ENCODE data around the gene KCTD12. TPM values are rescaled to one million over a fixed set of nuclear protein-coding genes. Genes with fewer than 3 reads are reported as not detected.

KCTD12 gene
- total and polyA plus RNA-seq, 2 donors (not counting 1 experiment from before 2014, with no cell fraction given) = 9.9 to 35.3 TPM

GRCh38 chr13:76854894-76855293, 31.3 kb downstream of the KCTD12 start:
- DNase-seq (ENCODE audit: low read depth in 2 of 2) = peak; percentile 9 to 36
- TF ChIP-seq EZH2 (IDR thresholded peaks at IDR 0.05; ENCODE audit: low read length, missing control alignments) = no peak
- no peak for TF ChIP-seq CTCF (conservative IDR thresholded peaks at IDR 0.05 in 1 of 2, IDR thresholded peaks at IDR 0.05 in 1 of 2; ENCODE audit: low read depth in 1 of 2, low read length in 2 of 2)
- Histone ChIP-seq H3K79me2 (ENCODE audit: control insufficient read depth, insufficient read depth, low read length) (no peaks in the 10 kb centered on the region), H2AFZ (ENCODE audit: low read length) (no peak overlapping the region), H3K36me3 (ENCODE audit: control insufficient read depth, insufficient read depth, low read length) (no peaks in the 10 kb centered on the region), H3K9me3 (ENCODE audit: control insufficient read depth, insufficient read depth, low read depth, low read length) (no peaks in the 10 kb centered on the region), H3K4me2 (ENCODE audit: extremely low read depth, insufficient read depth, low read length) (no peak overlapping the region), H4K20me1 (ENCODE audit: control insufficient read depth, extremely low read depth, insufficient read depth, low read length) (no peaks in the 10 kb centered on the region), H3K9ac (ENCODE audit: insufficient read depth, low read length) (no peak overlapping the region), H3K27me3 (ENCODE audit: control insufficient read depth, insufficient read depth, low read length) (no peaks in the 10 kb centered on the region), H3K4me1 (ENCODE audit: control insufficient read depth, extremely low read depth, insufficient read depth, low read length) (peaks cover 8% of the 10 kb centered on the region), H3K4me3 (replicated peaks in 1 of 4; ENCODE audit: control extremely low read depth in 1 of 4, insufficient read depth in 1 of 4, low read depth in 3 of 4, low read length in 4 of 4) (no peak overlapping the region), H3K27ac (ENCODE audit: insufficient read depth, low read length) (no peak overlapping the region)

GRCh38 chr13:76853921-76854608, 32.1 kb downstream of the KCTD12 start:
- Histone ChIP-seq H3K27me3 (ENCODE audit: control insufficient read depth, insufficient read depth, low read length) (no peaks in the 10 kb centered on the region), H4K20me1 (ENCODE audit: control insufficient read depth, extremely low read depth, insufficient read depth, low read length) (no peaks in the 10 kb centered on the region), H3K9ac (ENCODE audit: insufficient read depth, low read length) (no peak overlapping the region), H3K9me3 (ENCODE audit: control insufficient read depth, insufficient read depth, low read depth, low read length) (no peaks in the 10 kb centered on the region), H3K36me3 (ENCODE audit: control insufficient read depth, insufficient read depth, low read length) (no peaks in the 10 kb centered on the region), H3K4me1 (ENCODE audit: control insufficient read depth, extremely low read depth, insufficient read depth, low read length) (peaks cover 8% of the 10 kb centered on the region), H2AFZ (ENCODE audit: low read length) (no peak overlapping the region), H3K79me2 (ENCODE audit: control insufficient read depth, insufficient read depth, low read length) (no peaks in the 10 kb centered on the region), H3K4me2 (ENCODE audit: extremely low read depth, insufficient read depth, low read length) (no peak overlapping the region), H3K27ac (ENCODE audit: insufficient read depth, low read length) (no peak overlapping the region), H3K4me3 (replicated peaks in 1 of 4; ENCODE audit: control extremely low read depth in 1 of 4, insufficient read depth in 1 of 4, low read depth in 3 of 4, low read length in 4 of 4) (no peak overlapping the region)
- TF ChIP-seq CTCF (conservative IDR thresholded peaks at IDR 0.05 in 1 of 2, IDR thresholded peaks at IDR 0.05 in 1 of 2; ENCODE audit: low read depth in 1 of 2, low read length in 2 of 2) = no peak
- TF ChIP-seq EZH2 (IDR thresholded peaks at IDR 0.05; ENCODE audit: low read length, missing control alignments) = no peak
- peak in 1 of 2 donors; percentile 37 for DNase-seq (ENCODE audit: low read depth in 2 of 2)

GRCh38 chr13:76853481-76853880, 32.7 kb downstream of the KCTD12 start:
- no peak overlapping the region for H2AFZ ChIP-seq (ENCODE audit: low read length)
- no peak overlapping the region for H3K27ac ChIP-seq (ENCODE audit: insufficient read depth, low read length)
- no peak overlapping the region for H3K4me3 ChIP-seq (replicated peaks in 1 of 4; ENCODE audit: control extremely low read depth in 1 of 4, insufficient read depth in 1 of 4, low read depth in 3 of 4, low read length in 4 of 4)
- TF ChIP-seq EZH2 (IDR thresholded peaks at IDR 0.05; ENCODE audit: low read length, missing control alignments) (no peak), CTCF (conservative IDR thresholded peaks at IDR 0.05 in 1 of 2, IDR thresholded peaks at IDR 0.05 in 1 of 2; ENCODE audit: low read depth in 1 of 2, low read length in 2 of 2) (no peak)
- peaks cover 8% of the 10 kb centered on the region for H3K4me1 ChIP-seq (ENCODE audit: control insufficient read depth, extremely low read depth, insufficient read depth, low read length)
- H4K20me1 ChIP-seq (ENCODE audit: control insufficient read depth, extremely low read depth, insufficient read depth, low read length) = no peaks in the 10 kb centered on the region
- H3K27me3 ChIP-seq (ENCODE audit: control insufficient read depth, insufficient read depth, low read length) = no peaks in the 10 kb centered on the region
- H3K79me2 ChIP-seq (ENCODE audit: control insufficient read depth, insufficient read depth, low read length) = no peaks in the 10 kb centered on the region
- peak in 1 of 2 donors; percentile 60 for DNase-seq (ENCODE audit: low read depth in 2 of 2)
- H3K9ac ChIP-seq (ENCODE audit: insufficient read depth, low read length) = no peak overlapping the region
- no peaks in the 10 kb centered on the region for H3K9me3 ChIP-seq (ENCODE audit: control insufficient read depth, insufficient read depth, low read depth, low read length)
- H3K36me3 ChIP-seq (ENCODE audit: control insufficient read depth, insufficient read depth, low read length) = no peaks in the 10 kb centered on the region
- H3K4me2 ChIP-seq (ENCODE audit: extremely low read depth, insufficient read depth, low read length) = no peak overlapping the region

Measured in fibroblast of lung (primary cell).